Activated T-cell treated with anti-CD3 and anti-CD28 coated beads for 4 hours (primary cell): ENCODE results near the gene AIFM2.
"Not testable (repeated sequence)": the region's sequence is repeated elsewhere in the genome, so short reads cannot be mapped to it uniquely, and the experiment has no call there.

Source experiments
- DNase-seq: peaks from one replicate; pipeline ENCODE4 v3.0.0-alpha.2; 2020

AIFM2 gene

DNA sequence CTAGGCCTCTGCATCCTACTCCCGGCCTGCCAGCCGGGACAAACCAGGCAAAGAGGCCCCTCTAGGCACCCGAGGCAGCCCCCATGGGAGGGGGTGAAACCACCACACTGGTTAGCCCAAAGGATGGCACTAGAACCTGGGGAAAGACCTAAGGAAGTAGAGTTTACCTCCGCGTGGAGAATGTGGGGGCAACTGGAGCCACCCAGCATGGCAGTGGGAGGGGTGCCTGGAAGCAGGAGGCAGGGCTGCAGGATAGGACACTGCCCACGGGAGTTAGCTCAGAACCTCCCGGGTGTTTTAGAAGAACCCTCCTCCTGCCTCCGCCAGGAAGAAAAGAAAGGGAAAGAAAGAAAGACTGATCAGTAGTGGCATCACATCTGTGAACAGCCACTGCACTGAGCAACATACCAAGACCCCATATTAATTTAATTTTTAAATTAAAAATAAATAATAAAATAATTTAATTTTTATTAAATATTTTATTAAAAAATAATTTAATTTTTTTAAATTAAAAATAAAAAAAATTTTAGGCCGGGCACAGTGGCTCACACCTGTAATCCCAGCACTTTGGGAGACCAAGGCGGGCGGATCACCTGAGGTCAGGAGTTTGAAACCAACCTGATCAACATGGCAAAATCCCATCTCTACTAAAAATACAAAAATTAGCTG, 11.2 kb downstream of the AIFM2 start:
- no peak for DNase-seq

DNA sequence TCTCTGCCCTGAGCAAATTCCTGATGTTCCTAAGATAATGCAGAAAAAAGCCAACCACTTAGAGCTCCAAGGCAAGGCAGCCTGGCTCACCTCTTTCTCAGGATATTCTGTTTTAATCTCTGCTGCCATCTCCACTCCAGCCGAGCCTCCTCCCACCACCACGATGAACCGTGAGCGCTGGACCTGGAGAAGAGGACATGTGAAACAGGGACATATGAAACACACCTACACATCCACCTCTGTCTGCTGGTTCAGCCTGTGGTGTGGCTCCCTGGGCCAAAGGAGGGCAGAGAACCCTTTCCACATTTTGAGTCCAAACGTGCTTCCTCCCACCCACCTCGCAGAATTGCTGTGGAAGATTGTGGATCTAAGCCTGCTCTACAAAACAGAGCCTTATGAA, 12.2 kb downstream of the AIFM2 start:
- DNase-seq, result no peak

DNA sequence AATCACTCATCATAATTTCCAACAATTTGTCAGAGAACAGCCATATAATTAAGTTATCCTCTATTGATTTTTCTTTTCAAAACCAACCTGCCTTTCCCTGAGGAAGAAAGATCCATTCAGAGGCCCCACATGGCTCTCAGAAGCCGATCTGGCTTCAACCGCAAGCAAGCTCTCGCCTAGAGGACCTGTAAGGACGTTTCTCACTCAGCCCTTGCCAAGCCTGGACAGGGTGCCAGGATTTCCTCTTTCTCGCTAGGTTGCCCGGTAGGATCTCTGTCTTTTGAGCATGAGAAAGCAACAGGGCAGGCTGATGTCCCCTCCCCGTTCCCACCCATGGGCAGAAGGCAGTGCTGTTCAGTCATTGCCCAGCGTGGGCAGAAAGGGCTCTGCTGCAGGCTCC, 13.0 kb downstream of the AIFM2 start:
- no peak for DNase-seq

DNA sequence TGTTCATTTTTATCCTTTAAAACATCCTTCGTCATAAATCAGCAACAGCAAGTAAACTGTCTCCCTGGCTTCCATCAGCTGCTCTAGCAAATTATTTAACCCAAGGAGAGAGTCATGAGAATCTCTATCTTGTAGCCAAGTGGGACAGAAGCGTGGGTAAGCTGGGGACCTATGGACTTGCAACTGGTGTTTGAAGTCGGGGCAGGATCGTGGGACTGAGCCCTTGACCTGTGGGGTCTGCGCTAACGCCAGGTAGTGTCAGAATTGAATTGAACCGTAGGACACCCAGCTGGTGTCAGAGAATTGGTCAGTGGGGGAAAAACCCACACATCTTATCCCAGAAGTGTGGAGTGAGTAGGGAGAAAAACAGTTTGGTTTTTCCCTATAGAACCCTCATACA, 13.4 kb downstream of the AIFM2 start:
- no peak for DNase-seq

- DNase-seq, result no peak
These were observed 14.4 kb downstream of the AIFM2 start for GRCh38 chr10:70118196-70118595.

DNA sequence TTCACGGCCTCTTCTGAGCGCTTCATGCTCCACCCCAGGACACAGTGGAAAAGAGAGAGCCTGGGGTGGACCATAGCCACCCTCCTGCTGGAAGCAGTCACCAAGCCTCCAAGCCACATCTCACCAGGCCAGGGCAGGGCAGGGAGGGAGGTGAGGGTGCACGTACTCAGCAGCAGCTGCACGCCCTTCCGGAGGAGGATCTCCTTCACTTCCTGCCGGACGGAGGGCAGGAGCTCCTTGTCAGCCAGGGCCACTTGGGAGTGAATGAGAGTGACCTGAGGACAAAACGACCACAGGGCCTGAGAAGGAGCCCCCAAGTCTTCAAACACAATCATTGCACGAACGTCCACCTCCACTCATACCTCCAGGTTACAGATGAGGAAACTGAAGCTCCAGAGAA, 15.0 kb downstream of the AIFM2 start:
- DNase-seq, result no peak

DNA sequence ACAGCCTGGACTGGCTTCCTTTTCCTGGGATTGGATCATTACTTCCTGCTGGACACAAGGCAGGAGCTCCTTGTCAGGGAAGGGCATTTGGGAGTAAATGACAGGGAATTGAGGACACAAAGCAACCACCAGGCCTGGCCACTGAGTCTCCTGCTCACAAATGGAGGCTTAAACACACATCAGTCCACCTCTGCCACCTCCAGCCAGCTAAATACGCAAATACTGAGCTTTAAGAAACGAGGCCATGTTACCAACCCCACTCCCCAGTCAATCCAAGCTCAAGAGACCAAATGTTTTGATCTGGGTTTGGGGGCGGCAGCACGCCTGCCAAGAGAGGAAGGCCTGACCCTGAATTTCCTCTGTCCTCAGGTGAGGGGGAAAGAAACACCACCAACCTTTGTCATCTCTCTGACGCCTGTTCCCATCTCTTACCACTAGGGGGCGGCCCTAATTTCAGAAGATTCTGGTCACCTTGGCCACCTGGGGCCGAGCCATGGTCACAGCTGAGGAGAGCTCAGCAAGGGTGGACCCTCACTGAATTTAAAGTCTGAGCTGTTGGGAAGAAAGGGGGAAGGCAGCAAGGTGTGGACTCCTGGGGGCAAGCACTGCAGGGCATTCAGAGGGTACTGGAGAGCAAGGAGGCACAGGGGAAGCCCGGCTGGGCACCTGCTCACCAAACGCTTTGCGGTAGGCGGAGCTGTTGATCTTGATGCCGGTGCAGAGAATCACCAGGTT, 16.5 kb downstream of the AIFM2 start:
- DNase-seq, result peak; percentile 38

GRCh38 chr10:70114902-70115301, 17.7 kb downstream of the AIFM2 start:
- no peak for DNase-seq

DNA sequence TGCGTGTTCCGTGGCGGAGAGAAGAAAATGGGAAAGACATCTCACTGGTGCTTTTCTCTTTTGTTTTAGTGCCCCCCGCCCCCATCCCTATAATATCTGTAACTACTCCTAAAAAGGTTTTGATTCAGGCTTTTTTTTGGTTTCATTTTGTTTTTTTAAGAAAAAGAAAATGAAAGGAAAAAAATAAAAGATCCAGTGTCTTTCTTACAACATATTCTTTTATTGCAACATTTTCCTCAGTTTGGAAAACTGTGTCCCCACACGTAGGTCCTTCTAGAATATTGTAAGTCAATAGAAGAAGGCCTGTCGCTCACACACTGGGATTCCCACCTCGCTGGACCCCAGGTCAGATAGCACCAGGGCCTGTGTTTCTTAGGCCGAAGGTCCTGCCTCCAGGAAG, 20.6 kb downstream of the AIFM2 start:
- no peak for DNase-seq

DNA sequence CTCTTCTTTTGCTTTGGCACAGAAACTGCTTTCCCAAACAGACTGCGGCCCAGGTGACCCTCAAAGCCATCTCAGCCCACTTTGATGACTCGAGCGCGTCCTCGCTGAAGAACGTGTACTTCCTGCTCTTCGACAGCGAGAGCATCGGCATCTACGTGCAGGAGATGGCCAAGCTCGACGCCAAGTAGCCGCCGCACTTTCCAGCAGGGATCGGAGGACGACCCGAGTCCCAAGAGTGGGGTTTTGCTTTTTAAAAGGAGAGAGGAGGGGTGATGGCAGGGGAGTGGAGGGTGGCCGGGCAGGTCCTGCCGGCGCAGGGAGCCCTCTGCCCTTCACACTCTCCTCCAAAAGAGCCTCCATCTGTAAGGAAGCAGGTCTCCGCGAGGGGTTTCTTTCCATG, 21.1 kb downstream of the AIFM2 start:
- DNase-seq, result no peak

- DNase-seq, result no peak
These were observed 23.4 kb downstream of the AIFM2 start for GRCh38 chr10:70109064-70109729.

DNA sequence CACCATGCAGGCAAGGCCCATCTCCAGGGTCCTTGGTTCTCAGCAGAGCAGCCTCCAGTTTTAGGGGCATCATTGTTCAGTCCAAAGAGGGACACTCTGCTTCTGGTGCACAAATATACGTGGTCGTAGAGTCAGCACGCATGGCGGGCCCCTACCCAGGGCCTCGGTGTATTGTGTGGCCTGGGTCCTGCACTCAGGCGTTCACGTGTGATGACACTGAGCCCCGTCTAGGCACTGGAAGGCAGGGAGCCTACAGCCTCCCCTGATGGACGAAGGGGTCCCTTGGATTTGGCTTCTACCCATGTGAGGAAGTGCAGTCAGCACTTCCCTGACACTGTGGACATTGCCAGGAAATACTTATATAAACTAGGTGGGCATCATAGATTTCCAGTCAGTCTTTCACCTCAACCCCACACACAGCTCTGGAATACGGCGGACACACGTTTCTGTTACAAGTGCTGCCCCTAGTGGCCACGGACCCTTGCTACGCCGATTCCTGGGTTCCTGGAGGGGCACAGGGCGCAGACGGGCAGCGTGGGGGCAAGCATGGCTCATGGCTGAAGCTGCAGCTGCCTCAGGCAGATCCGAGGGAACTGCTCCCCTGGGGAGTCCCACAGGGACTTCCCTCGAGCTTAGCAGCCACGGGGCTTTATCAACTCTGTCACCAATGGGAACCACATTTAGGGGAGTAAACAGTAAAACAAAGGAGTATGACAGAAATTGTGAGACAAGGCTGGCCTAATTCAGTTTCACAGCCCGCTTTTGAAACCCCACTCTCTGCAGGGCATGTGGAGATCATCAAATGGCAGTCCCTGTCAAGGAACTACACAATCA, 25.4 kb downstream of the AIFM2 start:
- DNase-seq, result no peak

GRCh38 chr10:70101668-70102067, 31.0 kb downstream of the AIFM2 start:
- DNase-seq, result no peak

- DNase-seq, result not testable (repeated sequence)
These were observed 31.5 kb downstream of the AIFM2 start for GRCh38 chr10:70101068-70101562.

GRCh38 chr10:70098271-70098670, 34.4 kb downstream of the AIFM2 start:
- no peak for DNase-seq

GRCh38 chr10:70097459-70097858, 35.2 kb downstream of the AIFM2 start:
- no peak for DNase-seq

DNA sequence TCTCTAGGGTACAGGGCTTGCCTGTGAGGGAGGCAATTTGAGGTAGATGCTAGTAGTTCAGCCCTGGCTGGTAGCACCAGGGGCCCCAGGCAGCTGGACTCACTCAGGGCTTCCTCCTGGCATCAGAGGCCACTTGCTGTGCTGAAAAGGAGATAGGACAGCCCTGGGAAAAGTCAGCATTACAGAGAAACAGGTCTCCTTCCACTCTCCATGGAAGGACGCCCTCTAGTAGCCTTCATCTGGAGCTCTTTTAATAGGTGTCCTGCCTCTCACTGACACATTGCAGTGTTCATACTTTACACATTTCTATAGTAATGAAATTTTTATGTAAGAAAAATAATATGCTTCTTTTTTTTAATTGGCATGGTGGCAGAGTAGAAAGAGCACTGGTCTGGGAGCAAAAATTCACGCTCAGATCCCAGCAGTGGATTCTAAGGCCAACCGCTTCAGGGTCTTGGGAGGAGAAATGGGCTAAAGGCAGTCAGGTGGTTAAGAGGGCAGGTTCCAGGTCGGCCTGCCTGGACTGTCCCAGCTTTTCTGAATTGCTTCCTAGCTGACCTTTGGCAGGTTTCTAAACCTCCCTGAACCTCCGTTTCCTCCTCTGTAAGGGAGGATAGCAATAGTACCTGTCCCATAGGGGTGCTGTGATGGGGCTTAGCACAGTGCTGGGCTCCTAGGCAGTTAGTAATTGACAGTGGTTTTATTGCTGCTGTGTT, 35.8 kb downstream of the AIFM2 start:
- no peak for DNase-seq

DNA sequence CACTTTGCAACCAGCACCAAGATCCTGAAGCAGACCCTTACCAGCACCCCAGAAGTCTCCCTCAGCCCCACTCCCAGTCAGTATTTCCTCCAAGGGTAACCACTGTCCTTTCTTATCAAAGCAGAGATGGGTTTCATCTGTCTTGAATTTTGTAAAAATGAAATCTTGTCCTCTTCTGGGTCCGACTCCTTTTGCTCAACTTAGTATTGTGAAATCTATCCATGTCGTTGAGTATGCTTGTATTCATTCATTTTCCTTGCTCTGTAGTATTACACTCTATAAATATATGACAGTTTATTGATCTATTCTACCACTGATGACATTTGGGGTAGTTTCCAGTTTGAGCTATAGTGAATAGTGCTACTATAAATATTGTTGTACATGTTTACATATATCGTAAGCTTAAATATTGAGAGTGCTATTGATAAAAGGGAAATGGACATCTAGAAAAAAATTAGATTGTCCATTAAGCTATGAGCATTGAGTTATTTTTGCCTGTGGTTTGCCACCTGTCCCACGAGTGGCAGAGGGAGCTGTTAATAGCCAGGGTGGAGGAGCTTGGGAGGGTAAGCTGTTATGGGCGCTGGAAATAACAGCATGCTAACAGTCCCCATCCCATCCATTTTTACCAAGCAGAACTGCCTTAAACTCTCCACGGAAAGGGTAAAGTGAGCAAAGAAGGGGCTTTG, 36.5 kb downstream of the AIFM2 start:
- DNase-seq, result no peak

GRCh38 chr10:70094250-70094649, 38.4 kb downstream of the AIFM2 start:
- no peak for DNase-seq

DNA sequence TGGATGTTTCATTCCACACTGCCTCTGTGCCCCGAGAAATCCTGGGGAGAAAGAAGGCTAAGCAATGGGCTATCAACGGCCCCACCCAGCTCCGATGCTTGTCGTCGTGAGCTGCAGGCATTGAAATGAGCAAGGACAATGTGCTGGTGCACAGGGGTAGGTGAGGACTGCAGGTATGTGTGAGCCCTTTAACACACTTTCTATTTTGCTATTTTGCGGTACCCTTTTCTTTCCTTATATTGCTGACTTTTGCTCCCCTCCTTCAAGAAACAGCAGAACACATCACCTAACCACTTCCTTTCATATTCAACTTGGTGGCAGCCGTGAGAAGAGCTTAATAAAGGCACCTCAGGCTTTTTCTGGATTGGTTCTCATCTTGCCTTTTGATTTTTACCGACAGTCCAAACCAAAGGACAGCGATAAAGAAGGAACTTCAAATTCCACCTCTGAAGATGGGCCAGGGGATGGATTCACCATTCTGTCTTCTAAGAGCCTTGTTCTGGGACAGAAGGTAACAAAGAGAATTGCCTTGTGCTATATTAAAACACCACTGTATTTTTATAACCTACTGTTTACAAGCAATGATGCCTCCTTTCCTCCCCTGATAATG, 39.2 kb downstream of the AIFM2 start:
- no peak for DNase-seq

DNA sequence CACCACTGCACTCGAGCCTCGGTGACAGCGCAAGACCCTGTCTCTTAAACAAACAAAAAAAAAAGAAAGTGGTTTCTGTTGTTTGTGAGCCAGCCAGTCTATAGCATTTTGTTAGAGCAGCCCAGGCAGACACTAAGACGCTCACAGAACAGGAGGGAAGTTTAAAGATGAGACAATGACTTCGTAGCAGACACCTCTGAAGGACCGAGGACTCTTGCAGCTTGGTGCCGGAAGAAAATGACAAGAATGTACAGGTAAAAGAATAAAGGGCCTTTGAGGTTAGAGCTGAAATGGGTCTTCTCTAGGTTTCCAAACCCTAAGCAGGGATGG, 40.3 kb downstream of the AIFM2 start:
- no peak for DNase-seq

GRCh38 chr10:70090951-70091350, 41.7 kb downstream of the AIFM2 start:
- DNase-seq, result no peak
